GM21423 (cell line): Measurements from ENCODE around the gene LDLRAD4.

Experiments used
- ATAC-seq: cut with Tn5 transposase; IDR thresholded peaks from one replicate; pipeline ENCODE4 v1.9.1; 2021; ENCODE audit warnings: mild to moderate bottlenecking, moderate library complexity; ENCODE audit not compliant: unreplicated experiment

The LDLRAD4 gene

DNA sequence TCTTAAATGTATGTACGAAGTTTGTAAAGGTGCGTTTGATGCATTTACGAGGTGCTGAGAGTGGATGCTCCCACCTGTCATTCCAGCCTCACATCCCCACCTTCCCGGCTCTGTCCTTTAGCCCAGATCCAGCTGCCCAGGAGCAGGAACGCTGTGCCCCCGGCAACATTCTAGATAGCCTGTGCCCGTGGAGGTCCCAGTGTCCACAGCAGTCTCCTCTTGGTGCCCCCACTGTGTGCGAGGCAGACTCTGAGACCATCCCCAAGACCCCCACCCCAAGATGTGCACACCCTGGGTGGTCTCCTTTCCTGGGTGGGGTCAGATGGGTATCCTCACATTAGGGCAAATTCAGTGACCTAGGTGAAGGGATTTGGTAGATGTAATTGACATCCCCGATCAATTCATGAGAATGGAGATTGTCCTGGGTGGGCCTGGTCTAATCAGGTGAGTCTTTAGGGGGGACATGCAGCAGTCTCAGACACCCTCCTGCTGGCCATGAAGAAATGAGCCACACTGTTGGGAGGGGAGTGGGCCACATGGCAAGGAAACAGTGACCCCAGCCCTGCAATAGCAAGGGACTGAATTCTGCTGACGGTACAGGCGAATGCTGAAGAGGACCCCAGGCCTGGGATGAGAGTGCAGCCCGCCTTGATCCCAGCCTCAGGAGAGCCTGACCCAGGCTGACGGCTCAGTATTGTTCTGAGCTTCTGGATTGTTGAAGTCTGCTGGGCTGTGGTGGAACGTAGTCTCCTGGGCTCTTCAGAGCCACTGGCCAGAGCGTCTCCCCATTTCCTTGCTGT lies 304.5 kb downstream of the LDLRAD4 start:
- ATAC-seq: no peak

DNA sequence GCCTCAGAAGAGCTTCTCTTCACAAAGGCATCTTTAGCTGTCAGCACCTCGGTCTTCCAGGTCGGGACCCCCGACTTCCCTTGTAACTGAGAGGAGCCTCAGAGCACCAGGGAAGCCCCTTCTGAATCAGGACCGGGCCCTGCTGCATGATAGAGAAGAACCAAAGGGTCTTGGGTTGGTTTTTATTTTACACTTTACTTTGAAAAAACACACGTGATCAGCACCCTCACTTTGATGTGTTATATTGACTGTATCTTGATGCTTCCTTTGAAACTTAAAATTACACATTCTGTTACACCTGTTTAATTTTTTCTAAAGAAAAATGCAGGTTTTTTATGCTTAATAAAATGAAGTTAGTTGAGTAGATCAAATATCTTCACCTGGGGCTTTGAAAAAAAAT lies 305.5 kb downstream of the LDLRAD4 start:
- no peak for ATAC-seq

DNA sequence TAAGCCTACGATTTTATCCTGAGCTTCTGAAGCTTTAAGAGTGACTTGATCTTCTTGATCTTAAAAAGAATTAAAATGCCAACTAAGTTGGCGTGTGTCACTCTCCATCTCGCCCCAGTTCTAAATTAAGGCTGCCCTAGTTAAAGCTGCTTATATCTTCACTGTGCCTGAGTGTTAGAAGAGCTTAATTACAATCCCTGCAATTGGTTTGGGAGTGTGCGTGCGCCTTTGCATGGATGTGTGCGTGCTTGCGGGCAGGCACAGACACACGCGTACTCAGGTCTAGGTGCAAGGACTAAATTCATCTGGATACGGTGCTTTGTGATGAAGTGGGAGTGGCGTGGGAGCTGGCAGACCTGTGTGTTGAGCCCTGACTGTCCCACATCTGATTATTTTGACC lies 306.3 kb downstream of the LDLRAD4 start:
- no peak for ATAC-seq

DNA sequence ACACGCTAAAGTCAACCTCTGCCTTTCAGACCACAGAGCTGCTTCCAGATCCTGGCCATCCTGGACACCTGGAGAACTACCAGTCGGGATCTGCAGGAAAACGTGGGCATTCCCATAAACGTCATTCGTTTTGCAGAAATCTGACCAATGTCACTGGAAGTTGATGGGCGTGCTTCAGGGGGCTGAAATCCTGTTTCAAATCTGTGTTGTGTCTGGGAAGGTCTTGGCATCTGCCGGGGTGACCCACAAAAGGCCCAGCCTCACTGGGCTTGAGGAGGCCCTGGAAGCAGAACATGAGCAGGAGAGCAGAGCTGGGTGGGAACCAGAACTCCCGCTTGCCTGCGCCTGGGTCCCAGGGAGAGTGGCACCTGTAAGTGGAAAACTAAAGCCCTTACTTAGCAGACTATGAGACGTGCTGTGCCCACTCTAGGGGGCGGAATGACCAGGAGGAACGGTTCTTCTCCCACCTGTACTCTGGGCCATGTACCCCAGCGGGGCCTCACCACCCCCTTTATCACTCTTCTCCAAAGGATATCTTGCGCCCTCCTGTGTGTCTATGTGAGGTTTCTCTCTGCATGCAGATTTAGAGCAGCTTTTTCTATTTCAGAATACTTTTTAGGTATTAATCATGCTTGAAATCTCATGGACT lies 306.9 kb downstream of the LDLRAD4 start:
- no peak for ATAC-seq

DNA sequence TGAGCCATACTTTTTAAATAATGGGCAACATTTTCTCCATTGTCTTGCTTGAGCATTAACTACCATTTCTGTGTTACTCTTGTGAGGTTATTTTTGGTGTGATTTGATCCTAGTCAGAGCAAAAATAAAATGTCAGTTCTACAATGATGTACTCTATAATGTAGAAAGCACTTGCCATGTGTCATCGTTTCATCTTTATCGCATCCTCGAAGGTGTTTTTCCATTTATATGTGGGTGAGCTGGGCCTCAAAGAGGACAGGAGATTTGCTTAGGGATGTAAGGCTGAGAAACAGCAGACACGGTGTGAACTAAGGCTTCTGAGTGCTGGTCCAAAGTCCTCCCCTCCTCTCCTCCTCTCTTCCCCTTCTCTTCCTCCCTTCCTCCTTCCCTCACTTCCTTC lies 308.0 kb downstream of the LDLRAD4 start:
- ATAC-seq: no peak

DNA sequence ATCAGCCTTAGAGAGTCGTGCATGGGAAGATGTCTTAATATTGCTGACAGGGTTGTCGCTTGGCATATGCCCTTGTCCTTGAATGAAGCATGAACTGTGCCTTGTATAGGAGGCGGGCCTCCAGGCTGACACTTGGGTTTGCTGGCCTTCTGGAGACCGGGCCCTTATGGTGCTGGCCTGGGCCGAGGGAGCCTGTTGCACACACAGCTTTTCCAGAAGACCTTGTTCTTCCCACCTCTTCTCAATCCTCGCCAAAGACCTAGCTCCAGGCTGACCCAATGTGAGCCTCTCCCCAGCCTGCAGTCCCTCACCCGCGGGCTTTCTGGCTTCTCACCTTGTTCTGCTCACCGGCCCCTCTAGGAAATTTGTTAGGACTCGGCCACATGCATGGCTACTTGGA lies 308.7 kb downstream of the LDLRAD4 start:
- ATAC-seq: no peak

DNA sequence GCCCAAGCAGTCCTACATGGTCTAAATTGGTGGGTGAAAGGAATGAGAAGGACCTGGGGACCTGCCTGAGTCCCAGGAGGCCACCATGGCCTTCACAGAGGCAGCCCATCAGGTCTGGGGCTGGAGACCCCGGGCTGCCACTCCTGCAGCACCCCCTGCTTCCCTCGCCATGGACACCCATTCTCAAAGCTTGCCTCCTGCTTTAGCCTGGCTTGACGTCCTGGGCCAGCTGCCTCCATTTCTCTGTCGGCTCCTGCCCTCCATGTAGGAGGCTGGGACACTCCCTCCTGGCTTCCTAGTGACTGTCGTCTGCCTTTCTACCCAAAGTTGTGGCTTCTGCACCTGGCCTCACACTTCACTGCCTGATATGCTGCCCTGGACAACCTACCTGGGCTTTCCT lies 309.2 kb downstream of the LDLRAD4 start:
- ATAC-seq: no peak

DNA sequence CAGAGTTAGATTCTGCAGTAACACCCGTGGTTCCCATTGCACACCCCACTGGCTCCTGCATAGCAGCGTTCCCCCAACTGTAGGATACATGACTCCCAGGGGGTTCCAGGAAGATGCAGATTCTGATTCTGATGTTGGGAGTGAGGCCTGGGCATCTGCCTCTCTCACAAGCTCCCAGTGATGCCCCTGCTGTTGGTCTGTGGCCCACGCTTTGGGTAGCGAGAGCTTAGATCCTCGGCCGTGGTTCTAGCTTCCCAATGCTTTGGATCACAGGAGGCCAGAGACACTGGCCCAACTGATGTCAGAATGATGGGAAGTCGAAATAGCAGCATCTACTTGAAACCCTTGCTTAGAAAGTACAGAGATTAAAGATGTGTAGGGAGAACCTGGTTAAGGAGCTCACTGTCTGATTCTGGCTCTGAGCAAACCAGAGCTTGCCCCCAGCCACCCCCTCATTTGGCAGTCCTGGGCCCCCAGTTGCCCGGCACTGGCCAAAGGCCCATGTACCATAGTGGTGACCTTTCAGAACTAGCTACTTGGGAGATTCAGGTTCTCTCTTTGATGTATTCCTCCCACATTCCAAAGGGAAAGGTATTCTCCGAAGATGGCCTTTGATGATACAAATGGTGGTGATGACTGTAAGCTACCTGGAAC lies 310.3 kb downstream of the LDLRAD4 start:
- no peak for ATAC-seq

DNA sequence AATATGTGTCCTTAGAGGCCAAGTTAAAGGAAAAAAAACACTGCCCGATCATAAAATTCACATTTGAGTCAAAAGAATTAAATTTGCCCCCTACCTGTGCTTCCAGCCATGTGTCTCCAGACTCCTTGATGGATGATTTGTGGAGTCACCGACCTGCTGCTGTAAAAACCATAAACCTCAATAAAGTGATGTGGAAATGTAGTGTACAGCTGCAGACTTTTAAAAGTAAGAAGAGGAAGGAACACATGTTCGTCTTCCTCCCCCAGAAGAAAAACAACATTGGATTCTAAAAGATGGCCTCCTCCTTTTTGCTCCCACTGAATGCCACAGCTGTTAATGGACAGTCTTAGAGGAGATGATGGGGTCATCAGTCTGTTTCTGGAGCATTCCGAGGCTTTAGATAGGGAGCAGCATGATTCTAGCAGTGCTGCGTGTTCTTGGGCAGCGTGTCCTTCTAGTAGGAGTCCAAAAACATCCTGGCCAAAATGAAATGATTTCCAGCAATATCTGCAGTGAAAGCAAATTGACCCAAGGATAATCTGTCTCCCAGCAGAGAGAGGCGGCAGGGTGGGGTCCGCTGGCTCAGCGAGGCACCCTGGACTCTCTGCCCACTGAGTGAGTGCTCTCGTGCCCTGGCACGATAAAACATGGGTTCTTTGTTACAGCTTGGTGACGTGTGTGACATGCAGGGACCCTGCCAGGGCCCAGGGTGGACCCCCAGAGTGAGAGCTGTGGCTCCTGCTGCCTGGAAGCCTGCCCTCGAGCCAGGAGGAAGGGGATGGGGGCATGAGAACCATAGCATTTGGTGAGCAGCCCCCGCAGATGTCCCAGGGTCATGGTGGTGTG lies 311.7 kb downstream of the LDLRAD4 start:
- ATAC-seq: no peak

DNA sequence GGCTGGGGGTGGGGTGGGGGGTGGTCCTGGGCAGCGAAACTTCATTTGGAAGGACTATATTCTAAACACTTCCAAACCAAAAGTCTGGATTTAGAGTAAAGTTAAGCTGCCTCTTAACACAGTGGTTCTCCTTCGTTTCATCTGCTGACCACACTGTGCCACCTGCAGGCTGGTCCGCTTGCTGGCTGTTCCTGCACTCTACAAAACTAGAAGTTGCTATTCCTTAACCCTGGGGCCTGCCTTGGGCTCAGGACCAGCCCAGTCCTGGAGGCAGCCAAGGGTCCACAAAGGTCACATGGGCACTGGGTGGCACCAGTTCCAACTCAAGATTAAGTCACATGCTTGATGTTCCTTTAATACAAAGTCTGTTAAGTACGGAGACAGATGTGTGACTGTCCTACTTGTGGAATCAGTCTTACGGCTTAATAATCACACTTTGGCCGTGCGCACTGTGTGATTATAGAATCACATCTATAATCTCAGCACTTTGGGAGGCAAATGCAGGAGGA lies 312.4 kb downstream of the LDLRAD4 start:
- no peak for ATAC-seq

DNA sequence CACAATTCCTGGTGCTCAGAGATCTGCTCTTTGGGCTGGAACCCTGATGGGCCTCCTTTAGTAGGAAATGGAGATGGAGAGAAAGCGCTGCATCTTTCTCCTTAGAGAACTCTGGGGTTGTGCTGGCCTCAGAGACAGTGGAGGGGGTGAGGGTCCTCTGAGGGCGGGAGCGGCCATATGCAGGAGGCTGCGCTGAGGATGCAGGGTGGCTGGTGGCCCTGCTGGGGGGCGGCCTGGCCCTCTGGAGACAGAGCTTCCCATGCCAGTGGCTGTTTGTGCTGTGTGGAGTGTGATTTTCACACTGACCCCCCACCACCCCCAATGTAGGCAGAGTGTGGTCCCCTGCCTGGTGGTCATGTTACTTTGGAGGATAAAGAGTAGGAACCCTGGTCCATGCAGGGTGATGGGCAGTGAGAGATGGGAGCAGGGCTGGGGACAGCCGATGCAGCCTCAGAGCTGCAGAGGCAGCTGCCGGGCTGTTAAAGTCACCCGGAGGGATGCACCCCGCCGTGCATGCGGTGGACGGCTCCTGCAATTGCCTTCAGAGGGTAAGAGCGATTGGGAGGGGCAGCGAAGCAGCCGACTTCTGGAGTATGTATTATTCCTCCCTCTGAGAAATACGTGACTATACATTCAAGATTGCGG lies 313.2 kb downstream of the LDLRAD4 start:
- ATAC-seq: no peak

DNA sequence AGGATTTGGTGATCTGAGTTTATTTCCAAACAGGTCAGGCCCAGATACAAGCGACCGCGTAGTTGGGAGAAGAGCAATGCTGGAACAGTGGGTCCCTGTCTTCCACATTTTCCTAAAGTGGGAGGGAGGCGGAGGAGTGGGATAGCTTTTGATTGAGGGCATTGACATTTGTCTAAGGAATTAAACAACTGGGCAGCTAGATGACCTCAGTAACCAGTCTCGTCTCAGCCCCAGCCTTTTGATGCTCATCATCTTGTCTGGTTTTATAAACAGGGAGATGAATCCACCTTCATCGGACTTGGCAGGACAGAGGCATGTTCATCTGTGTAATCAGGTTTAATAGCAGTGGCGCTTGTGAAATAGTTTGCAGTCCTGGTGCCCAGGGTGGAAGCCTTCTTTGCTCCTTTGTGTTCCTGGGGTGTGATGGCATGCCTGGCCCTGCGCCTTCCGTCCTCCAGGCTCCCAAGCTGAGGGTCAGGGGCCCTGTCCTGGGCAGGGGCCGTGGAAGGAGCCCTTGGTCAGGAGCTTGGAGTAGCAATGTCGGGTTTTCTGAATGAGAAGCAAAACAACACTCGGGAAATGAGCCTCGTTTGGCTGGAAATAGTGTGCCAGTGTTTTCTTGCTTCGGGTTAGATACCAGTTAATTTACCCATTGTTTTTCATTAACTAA lies 314.0 kb downstream of the LDLRAD4 start:
- no peak for ATAC-seq

DNA sequence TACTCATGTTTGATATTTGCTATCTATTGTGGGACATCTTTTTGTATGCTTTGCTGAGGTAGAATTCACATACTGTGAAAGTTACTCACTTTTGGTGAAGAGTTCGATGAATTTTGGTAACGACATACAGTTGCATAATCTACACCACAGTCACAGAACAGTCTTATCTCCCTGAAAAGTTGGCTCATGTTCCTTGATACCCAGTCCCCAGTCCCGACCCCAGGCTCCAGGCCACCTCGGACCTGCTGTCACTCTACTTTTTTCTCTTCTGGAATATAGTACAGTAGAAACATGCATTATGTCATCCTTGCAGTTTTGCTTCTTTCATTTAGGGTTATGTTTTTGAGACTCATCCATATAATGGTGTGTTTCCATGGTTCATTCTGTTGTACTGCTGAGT lies 316.1 kb downstream of the LDLRAD4 start:
- ATAC-seq: no peak

DNA sequence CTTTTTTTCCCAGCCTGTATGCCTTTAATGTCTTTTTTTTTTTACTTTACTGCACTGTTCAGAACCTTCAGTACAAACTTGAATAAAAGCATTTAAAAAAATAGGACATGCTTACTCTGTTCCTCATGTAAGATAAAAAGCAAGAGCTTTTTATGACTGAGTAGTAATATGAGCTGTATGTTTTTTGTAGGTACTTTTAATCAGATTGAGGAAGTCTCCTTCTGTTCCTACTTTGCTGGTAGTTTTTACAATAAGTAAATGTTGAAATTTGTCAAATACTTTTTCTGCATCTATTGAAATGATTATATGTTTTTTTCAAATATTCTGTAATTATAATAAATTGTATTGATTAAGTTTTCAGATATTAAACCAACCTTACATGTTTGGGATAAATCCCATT lies 318.0 kb downstream of the LDLRAD4 start:
- ATAC-seq: no peak

DNA sequence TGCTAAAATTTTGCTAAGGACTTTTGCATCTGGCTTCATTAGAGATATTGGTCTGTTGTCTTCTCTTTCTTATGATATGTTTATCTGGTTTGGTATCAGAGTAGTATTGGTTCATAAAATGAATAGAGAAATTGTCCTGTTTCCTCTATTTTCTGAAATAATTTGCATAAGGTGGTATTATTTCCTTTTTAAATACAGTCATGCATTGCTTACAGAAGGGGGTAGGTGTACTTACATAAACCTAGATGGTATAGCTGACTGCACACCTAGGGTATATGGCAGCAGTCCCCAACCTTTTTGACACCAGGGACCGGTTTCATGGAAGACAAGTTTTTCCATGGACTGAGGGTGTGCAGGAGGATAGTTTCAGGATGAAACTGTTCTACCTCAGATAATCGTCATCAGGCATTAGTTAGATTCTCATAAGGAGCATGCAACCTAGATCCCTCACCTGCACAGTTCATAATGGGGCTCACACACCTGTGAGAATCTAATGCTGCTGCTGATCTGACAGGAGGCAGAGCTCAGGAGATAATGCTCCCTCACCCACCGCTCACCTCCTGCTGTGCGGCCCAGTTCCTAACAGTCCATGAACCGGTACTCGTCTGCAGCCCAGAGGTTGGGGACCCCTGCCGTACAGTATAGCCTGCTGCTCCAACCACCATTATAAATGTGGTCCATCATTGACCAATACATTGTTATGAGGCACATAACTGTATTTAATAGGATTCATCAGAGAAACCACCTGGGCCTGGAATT lies 318.6 kb downstream of the LDLRAD4 start:
- no peak for ATAC-seq

DNA sequence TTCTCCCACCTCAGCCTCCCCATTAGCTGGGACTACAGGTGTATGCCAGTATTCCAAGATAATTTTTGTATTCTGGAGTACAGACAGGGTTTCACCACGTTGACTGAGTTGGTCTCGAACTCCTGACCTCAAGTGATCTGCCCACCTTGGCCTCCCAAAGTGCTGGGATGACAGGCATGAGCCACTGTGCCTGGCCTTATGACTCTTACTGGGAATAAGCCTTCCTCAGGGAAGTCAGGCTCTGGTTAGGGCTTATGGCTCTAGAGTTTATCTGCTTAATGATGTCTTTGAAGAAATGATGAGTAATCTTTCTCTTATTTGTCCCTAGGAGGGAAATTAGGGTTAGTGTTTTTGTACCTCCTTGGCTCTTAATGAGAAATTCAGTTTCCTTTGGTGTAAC lies 320.1 kb downstream of the LDLRAD4 start:
- ATAC-seq: no peak

DNA sequence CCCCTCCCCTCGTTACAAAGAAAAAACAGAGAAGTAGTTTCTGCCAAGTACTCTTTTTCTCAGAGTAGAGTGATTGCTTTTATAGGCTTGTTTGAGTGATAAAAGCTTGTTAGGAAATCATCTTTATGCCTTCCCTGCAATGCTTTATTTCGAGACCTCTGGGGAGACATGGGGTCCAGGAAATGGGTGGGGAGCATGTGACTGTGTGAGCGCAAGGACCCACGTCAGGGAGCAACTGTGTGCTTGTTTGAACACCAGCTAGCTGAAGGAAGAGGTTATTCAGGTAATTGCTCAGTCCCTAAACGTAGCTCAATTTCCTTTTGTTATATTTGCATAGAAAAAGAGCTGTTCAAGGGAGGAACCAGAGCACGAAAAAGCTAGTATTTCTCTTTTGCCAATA lies 320.5 kb downstream of the LDLRAD4 start:
- no peak for ATAC-seq

DNA sequence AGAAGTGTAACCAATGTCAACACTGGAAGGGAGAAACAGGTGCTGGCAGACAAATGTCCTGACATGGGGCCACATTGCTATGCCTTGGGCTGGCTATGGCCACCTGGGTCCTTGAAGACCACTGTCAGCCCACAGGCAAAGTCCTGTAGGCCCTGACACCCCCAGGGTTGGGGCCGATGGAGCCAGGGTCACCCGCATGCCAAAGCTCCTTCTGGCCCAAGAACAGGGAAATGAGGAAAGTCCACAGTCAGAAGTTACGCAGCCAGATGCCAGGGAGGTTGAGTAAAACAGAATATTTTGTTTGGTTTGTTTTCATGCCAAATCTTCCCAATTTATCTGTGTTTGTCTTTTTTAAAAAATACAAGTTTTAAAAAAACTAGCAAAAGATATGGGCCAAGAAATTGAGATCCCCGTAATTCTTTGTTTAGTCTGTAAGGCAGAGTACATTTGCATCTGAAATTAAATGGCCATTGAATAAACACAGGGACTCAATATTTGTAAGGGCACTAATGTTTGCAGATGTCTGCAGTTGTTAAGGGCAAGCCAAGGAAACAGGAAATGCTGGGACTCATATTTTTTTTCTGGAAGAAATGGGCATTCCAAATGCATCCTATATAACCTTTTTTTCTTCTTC lies 321.4 kb downstream of the LDLRAD4 start:
- no peak for ATAC-seq
